GM19099 (cell line): ENCODE measurements around the gene HCN4.

ENCODE experiments used
- POLR2A ChIP-seq: IDR thresholded peaks from 3 replicates; pipeline ENCODE4 v1.6.1; 2011; ENCODE audit warnings: low read depth; ENCODE audit not compliant: insufficient read length; ENCODE audit errors: extremely low read depth

HCN4 gene

GRCh38 chr15:73273181-73274002 lies 95.4 kb downstream of the HCN4 start:
- TF ChIP-seq POLR2A: no peak

GRCh38 chr15:73270366-73271097 lies 98.2 kb downstream of the HCN4 start:
- no peak for TF ChIP-seq POLR2A
